Measurements from ENCODE around the gene NHERF2. TPM values are rescaled to one million over a fixed set of nuclear protein-coding genes. Genes with fewer than 3 reads are reported as not detected.

NHERF2 gene
- total RNA-seq, 2 donors from 2014 or later: 66.0 to 84.1 TPM

DNA sequence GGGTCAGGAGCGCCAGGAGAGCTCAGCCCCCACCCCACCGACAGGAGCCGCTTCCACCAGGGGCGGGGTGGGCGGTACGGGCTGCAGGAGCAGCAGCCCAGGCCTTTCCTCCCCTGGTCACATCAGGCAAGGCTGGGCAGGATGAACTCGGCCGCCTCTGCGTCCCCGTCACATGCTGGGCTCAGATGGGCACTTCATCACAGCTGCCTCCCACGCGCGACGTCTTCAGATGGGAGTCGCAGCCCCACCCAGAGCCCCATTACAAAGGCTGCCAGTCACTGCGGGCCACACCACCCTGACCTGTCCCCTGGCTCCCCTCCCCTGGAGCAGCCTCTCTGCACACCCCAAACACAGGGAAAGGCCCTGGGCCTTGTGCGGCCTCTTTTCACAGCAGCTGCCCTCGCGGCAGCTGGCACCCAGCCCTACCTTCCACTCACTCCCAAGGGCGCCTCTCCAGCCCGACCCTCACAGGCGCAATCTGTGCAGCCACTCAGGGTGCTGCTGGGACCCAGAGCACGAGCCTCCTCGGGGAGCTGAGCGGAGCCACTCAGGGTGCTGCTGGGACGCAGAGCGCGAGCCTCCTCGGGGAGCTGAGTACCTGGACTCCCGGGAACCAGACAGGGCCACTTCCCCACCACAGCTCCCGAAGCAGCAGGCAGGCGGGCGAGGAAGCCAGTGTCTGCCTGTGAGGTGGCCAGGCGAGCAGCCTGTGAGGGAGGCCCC is 21.7 kb upstream of the NHERF2 start:
- Histone ChIP-seq H3K27ac (no peak overlapping the region), H3K4me3 (no peak overlapping the region), H3K9me3 (no peaks in the 10 kb centered on the region), H3K27me3 (replicated peaks; ENCODE audit: insufficient read depth) (no peaks in the 10 kb centered on the region), H3K4me1 (ENCODE audit: control insufficient read depth in 1 of 2, low read depth in 2 of 2) (peaks cover 27 to 46% of the 10 kb centered on the region in 2 donors), H3K36me3 (peaks cover 26% of the 10 kb centered on the region)
- TF ChIP-seq CTCF (IDR thresholded peaks at IDR 0.05): no peak
- ATAC-seq (ENCODE audit: insufficient number of reproducible peaks, low FRiP score, low read depth) (no peak), DNase-seq (ENCODE audit: low spot score) (no peak)

DNA sequence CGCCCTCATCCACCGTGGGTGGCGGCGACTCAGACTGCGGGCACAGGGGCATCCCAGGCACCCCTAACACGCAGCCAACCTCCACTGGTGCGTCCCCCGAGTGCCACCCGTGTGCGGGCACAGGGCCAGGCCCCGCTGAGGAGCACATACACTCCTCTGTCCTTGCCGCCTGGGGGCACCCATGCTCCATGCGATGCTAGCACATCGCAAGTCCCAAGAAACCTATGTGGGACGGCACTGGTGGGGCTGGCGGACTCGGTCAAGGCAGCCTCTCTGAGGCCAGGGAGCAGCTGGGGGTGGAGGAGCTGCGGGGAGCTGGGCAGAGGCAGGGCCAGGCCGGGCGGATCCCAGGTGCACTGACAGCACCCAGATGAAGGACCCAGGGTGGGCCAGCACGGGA is 21.1 kb upstream of the NHERF2 start:
- ATAC-seq (ENCODE audit: insufficient number of reproducible peaks, low FRiP score, low read depth) (no peak), DNase-seq (ENCODE audit: low spot score) (no peak)
- Histone ChIP-seq H3K27ac (no peak overlapping the region), H3K9me3 (no peaks in the 10 kb centered on the region), H3K36me3 (peaks cover 24% of the 10 kb centered on the region), H3K27me3 (replicated peaks; ENCODE audit: insufficient read depth) (no peaks in the 10 kb centered on the region), H3K4me3 (no peak overlapping the region), H3K4me1 (ENCODE audit: control insufficient read depth in 1 of 2, low read depth in 2 of 2) (peaks cover 30 to 52% of the 10 kb centered on the region in 2 donors)
- TF ChIP-seq CTCF (IDR thresholded peaks at IDR 0.05): no peak

GRCh38 chr16:2006317-2006716 is 20.4 kb upstream of the NHERF2 start:
- Histone ChIP-seq H3K4me1 (ENCODE audit: control insufficient read depth in 1 of 2, low read depth in 2 of 2) (peaks cover 30 to 53% of the 10 kb centered on the region in 2 donors), H3K36me3 (peaks cover 18% of the 10 kb centered on the region), H3K9me3 (no peaks in the 10 kb centered on the region), H3K4me3 (no peak overlapping the region), H3K27ac (no peak overlapping the region), H3K27me3 (replicated peaks; ENCODE audit: insufficient read depth) (no peaks in the 10 kb centered on the region)
- DNase-seq (ENCODE audit: low spot score) (no peak), ATAC-seq (ENCODE audit: insufficient number of reproducible peaks, low FRiP score, low read depth) (no peak)
- TF ChIP-seq CTCF (IDR thresholded peaks at IDR 0.05): no peak

GRCh38 chr16:2007081-2007836 is 19.4 kb upstream of the NHERF2 start:
- Histone ChIP-seq H3K4me3 (peak overlapping the region; percentile 14), H3K9me3 (no peaks in the 10 kb centered on the region), H3K36me3 (peaks cover 9% of the 10 kb centered on the region), H3K27me3 (replicated peaks; ENCODE audit: insufficient read depth) (no peaks in the 10 kb centered on the region), H3K4me1 (ENCODE audit: control insufficient read depth in 1 of 2, low read depth in 2 of 2) (peaks cover 30 to 53% of the 10 kb centered on the region in 2 donors), H3K27ac (no peak overlapping the region)
- DNase-seq (ENCODE audit: low spot score) (no peak), ATAC-seq (ENCODE audit: insufficient number of reproducible peaks, low FRiP score, low read depth) (no peak)
- no peak for TF ChIP-seq CTCF (IDR thresholded peaks at IDR 0.05)

GRCh38 chr16:2008009-2008526 is 18.6 kb upstream of the NHERF2 start:
- no peaks in the 10 kb centered on the region for H3K27me3 ChIP-seq (replicated peaks; ENCODE audit: insufficient read depth)
- no peak for TF ChIP-seq CTCF (IDR thresholded peaks at IDR 0.05)
- H3K36me3 ChIP-seq: peaks cover 3% of the 10 kb centered on the region
- no peak overlapping the region for H3K27ac ChIP-seq
- H3K9me3 ChIP-seq: no peaks in the 10 kb centered on the region
- peaks cover 30 to 53% of the 10 kb centered on the region in 2 donors for H3K4me1 ChIP-seq (ENCODE audit: control insufficient read depth in 1 of 2, low read depth in 2 of 2)
- peak overlapping the region; percentile 98 for H3K4me3 ChIP-seq
- ATAC-seq (ENCODE audit: insufficient number of reproducible peaks, low FRiP score, low read depth) (no peak), DNase-seq (ENCODE audit: low spot score) (no peak)
